Peyer's patch (tissue), 4 donors: ENCODE measurements around the gene KIAA1671. TPM values are rescaled to one million over a fixed set of nuclear protein-coding genes. Genes with fewer than 3 reads are reported as not detected.

Experiments used
- DNase-seq, 3 donors: peaks; one replicate each; pipeline ENCODE4 v3.0.0-alpha.2; 2017 to 2019
- H3K27ac ChIP-seq, 4 donors: fragments of 200-600 bp; sonication (generic); one replicate each; pipeline ENCODE4 v1.5.1; 2016 to 2019
- H3K27me3 ChIP-seq, 2 donors: fragments of 200-600 bp; sonication (generic); one replicate each; pipeline ENCODE4 v1.5.1; 2019
- H3K36me3 ChIP-seq, 3 donors: fragments of 200-600 bp; sonication (generic); one replicate each; pipeline ENCODE4 v1.5.1; 2016 to 2019
- H3K4me1 ChIP-seq, 4 donors: fragments of 200-600 bp; sonication (generic); one replicate each; pipeline ENCODE4 v1.5.1; 2016 to 2019
- H3K4me3 ChIP-seq, 4 donors: fragments of 200-600 bp; sonication (generic); 1 replicate in 3 of 4; 2 replicates in 1 of 4; pipeline ENCODE4 v1.5.1; 2016 to 2019; ENCODE audit warnings: mild to moderate bottlenecking in 1 of 4
- H3K9me3 ChIP-seq, 4 donors: fragments of 200-600 bp; sonication (generic); one replicate each; pipeline ENCODE4 v1.5.1; 2016 to 2019; ENCODE audit warnings: mild to moderate bottlenecking in 1 of 4
- POLR2A ChIP-seq, 2 donors: fragments of 450-650 bp; IDR thresholded peaks; one replicate each; pipeline ENCODE4 v1.5.1; 2017; ENCODE audit warnings: antibody characterized with exemption in 2 of 2, mild to moderate bottlenecking in 2 of 2, moderate library complexity in 2 of 2
- total RNA-seq, 4 donors: library from RNA; depleted of rRNA; stranded (reverse); fragments of >200 nt; gene quantifications; one replicate each; pipeline ENCODE4 v1.1.0, GENCODE V29; 2016
- TF ChIP-seq, protein P1 (sequence below), 6 experiments: fragments of 450-650 bp in 4 of 6; fragments of 200-600 bp in 2 of 6; sonication (generic) in 1 of 6; IDR thresholded peaks; one replicate each; pipeline ENCODE4 v1.5.1; 2017 to 2019; ENCODE audit warnings: antibody characterized with exemption in 6 of 6, mild to moderate bottlenecking in 3 of 6, moderate library complexity in 1 of 6

KIAA1671 gene
- total RNA-seq, 4 donors from 2014 or later = 41.3 to 149 (median 113) TPM

DNA sequence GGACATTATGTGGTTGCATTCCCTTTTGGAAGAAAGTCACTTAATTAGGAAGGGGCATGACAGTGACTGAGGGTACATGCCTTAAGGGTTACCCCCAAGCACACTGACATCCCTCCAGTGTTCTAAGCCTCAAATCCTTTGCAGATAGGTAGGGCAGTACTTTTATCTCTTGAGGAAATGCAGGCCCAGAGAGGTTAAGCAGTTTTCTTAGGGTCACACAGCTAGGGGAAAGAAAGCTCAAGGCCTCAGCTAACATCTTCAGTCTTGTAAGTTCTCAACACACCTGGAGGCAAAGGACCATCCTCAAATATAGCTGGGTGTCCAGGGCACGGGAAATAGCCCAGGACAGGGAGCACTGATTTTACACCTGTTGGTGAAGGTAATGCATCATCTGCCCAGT, 31.6 kb downstream of the KIAA1671 start:
- Histone ChIP-seq H3K27me3 (no peaks in the 10 kb centered on the region), H3K4me1 (no peaks in the 10 kb centered on the region), H3K9me3 (no peaks in the 10 kb centered on the region), H3K27ac (no peak overlapping the region), H3K36me3 (no peaks in the 10 kb centered on the region), H3K4me3 (no peak overlapping the region)
- no peak for DNase-seq
- TF ChIP-seq, protein P1, sequence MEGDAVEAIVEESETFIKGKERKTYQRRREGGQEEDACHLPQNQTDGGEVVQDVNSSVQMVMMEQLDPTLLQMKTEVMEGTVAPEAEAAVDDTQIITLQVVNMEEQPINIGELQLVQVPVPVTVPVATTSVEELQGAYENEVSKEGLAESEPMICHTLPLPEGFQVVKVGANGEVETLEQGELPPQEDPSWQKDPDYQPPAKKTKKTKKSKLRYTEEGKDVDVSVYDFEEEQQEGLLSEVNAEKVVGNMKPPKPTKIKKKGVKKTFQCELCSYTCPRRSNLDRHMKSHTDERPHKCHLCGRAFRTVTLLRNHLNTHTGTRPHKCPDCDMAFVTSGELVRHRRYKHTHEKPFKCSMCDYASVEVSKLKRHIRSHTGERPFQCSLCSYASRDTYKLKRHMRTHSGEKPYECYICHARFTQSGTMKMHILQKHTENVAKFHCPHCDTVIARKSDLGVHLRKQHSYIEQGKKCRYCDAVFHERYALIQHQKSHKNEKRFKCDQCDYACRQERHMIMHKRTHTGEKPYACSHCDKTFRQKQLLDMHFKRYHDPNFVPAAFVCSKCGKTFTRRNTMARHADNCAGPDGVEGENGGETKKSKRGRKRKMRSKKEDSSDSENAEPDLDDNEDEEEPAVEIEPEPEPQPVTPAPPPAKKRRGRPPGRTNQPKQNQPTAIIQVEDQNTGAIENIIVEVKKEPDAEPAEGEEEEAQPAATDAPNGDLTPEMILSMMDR (IDR thresholded peaks at IDR 0.05) = no peak
- TF ChIP-seq POLR2A (IDR thresholded peaks at IDR 0.05) = no peak

DNA sequence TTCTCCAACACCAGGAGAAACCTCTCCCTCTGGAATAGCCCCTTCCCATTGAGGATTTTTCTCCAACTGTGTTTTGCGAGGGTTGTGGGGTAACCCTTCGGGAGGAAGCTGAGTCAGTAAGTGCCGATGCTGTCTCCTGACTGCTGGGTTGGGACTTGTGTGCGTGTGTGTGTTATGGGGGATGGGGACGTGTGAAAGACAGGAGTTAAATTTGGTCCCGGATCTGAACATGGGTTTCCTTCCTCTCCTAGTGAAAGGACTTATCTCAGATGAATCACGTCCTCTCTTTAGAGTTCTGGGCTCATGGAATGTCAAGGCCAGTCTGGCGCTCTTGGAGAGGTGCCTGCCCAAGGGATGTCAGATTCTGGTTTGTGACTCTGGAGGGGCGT, 33.3 kb downstream of the KIAA1671 start:
- no peak for DNase-seq
- H3K27me3 ChIP-seq = no peaks in the 10 kb centered on the region
- H3K27ac ChIP-seq = peak overlapping the region in 1 of 4 donors; percentile 43
- H3K36me3 ChIP-seq = no peaks in the 10 kb centered on the region
- TF ChIP-seq, protein P1 (IDR thresholded peaks at IDR 0.05) = no peak
- TF ChIP-seq POLR2A (IDR thresholded peaks at IDR 0.05) = no peak
- H3K4me1 ChIP-seq = peaks cover 0 to 11% (median 0%) of the 10 kb centered on the region in 4 donors
- H3K4me3 ChIP-seq = no peak overlapping the region
- no peaks in the 10 kb centered on the region for H3K9me3 ChIP-seq

DNA sequence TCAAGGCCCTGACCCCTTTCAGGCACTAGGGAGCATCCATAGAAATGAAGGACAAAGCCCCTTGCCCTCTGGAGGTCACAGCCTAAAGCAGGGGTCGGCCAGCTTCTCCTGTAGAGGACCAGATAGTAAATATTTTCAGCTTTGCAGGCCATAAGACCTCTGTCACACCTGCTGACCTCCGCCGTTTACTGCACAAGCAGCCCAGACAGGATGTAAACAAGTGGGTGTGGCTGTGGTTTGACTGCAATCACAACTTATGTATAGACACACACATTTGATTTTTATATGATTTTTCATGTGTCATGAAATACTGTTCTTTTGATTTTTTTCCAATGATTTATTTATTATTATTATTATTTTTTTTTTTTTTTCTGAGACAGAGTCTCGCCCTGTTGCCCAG, 34.3 kb downstream of the KIAA1671 start:
- no peak for TF ChIP-seq POLR2A (IDR thresholded peaks at IDR 0.05)
- TF ChIP-seq, protein P1 (IDR thresholded peaks at IDR 0.05) = no peak
- Histone ChIP-seq H3K27me3 (no peaks in the 10 kb centered on the region), H3K27ac (no peak overlapping the region), H3K9me3 (no peaks in the 10 kb centered on the region), H3K36me3 (no peaks in the 10 kb centered on the region), H3K4me1 (peaks cover 0 to 17% (median 2%) of the 10 kb centered on the region in 4 donors), H3K4me3 (no peak overlapping the region)
- DNase-seq = no peak

DNA sequence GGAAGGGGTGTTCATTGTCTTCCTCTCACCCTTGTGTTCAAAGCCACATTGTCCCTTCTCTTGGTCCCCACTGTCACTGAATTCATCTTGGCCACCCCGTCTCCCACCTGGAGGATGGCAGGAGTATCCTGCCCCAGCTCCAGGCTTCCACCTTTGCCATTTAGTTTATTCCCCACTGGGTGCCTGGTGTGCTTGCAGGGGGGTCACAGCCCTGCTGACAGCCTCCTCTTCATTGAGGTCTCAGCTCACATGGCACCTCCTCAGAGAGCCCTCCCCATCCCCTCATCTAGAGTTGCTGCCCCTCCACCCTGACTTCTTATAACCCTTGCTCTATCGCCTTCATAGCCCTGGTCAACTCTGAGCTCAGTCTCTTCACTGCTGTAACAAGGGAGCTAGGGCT, 36.6 kb downstream of the KIAA1671 start:
- no peak overlapping the region for H3K4me3 ChIP-seq
- H3K4me1 ChIP-seq = peaks cover 0 to 33% (median 2%) of the 10 kb centered on the region in 4 donors
- H3K36me3 ChIP-seq = no peaks in the 10 kb centered on the region
- H3K27me3 ChIP-seq = no peaks in the 10 kb centered on the region
- TF ChIP-seq, protein P1 (IDR thresholded peaks at IDR 0.05) = no peak
- no peak for TF ChIP-seq POLR2A (IDR thresholded peaks at IDR 0.05)
- no peaks in the 10 kb centered on the region for H3K9me3 ChIP-seq
- peak overlapping the region in 2 of 4 donors; percentile 3 to 39 for H3K27ac ChIP-seq
- no peak for DNase-seq

DNA sequence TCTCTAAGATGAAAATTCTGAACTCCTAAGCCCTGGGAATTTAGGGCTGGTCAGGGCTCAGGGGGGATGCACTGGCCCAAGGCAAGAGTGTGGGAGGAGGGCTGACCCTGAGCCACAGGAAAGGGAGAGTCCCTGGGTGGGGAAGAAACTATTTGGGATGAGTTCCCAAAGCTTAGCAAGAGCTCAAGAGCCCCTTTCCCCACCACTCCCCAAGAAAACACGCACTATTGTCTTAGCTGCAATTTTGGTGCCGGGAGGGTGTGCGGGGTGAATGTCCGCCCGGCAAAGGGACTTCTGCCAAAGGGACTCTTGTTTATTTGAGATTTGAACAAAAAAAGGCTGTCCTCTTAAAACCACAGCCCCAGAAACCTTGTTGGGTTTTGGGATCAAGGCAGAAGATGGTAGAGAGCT, 37.0 kb downstream of the KIAA1671 start:
- H3K27me3 ChIP-seq = no peaks in the 10 kb centered on the region
- TF ChIP-seq POLR2A (IDR thresholded peaks at IDR 0.05) = no peak
- TF ChIP-seq, protein P1 (IDR thresholded peaks at IDR 0.05) = no peak
- no peak for DNase-seq
- peak overlapping the region in 2 of 4 donors; percentile 3 to 39 for H3K27ac ChIP-seq
- H3K36me3 ChIP-seq = no peaks in the 10 kb centered on the region
- H3K9me3 ChIP-seq = no peaks in the 10 kb centered on the region
- peaks cover 0 to 37% (median 2%) of the 10 kb centered on the region in 4 donors for H3K4me1 ChIP-seq
- no peak overlapping the region for H3K4me3 ChIP-seq
